Ovary (tissue), 3 donors: Measurements from ENCODE around the gene TSKS.

ENCODE experiments used
- POLR2A ChIP-seq: fragments of 450-650 bp; IDR thresholded peaks from one replicate; pipeline ENCODE4 v1.6.1; 2017; ENCODE audit warnings: antibody characterized with exemption, mild to moderate bottlenecking, moderate library complexity
- TF ChIP-seq, protein P1 (sequence below), 3 donors: fragments of 450-650 bp in 2 of 3; fragments of 200-600 bp in 1 of 3; IDR thresholded peaks; one replicate each; pipeline versions ENCODE4 v1.5.1 to v1.8.0; 2016 to 2022; ENCODE audit warnings: antibody characterized with exemption in 3 of 3, mild to moderate bottlenecking in 1 of 3
- donor health status: DM: no; HTN: no; CAD: no.

DNA sequence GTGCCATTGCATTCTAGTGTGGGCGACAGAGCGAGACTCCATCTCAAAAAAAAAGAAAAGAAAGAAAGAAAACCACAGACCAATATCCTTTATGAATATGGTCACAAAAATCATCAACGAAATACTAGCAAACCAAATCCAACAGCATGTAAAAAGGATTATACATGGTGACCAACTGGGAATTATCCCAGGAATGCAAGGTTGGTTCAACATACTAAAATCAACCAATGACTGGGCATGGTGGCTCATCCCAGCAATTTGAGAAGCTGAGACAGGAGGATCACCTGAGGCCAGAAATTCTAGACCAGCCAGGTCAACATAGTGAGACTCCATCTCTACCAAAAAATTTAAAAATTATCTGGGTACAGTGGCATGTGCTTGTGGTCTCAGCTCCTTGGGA is 7.2 kb downstream of the TSKS start:
- TF ChIP-seq, protein P1, sequence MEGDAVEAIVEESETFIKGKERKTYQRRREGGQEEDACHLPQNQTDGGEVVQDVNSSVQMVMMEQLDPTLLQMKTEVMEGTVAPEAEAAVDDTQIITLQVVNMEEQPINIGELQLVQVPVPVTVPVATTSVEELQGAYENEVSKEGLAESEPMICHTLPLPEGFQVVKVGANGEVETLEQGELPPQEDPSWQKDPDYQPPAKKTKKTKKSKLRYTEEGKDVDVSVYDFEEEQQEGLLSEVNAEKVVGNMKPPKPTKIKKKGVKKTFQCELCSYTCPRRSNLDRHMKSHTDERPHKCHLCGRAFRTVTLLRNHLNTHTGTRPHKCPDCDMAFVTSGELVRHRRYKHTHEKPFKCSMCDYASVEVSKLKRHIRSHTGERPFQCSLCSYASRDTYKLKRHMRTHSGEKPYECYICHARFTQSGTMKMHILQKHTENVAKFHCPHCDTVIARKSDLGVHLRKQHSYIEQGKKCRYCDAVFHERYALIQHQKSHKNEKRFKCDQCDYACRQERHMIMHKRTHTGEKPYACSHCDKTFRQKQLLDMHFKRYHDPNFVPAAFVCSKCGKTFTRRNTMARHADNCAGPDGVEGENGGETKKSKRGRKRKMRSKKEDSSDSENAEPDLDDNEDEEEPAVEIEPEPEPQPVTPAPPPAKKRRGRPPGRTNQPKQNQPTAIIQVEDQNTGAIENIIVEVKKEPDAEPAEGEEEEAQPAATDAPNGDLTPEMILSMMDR (IDR thresholded peaks at IDR 0.05), result no peak
- no peak for TF ChIP-seq POLR2A
